HuH-7.5 (cell line): Measurements from ENCODE around the gene WBP2.
A peak's percentile ranks its signal among the peaks of the same experiment; 100 is the strongest.

Experiments used
- DNase-seq: peaks from one replicate; pipeline ENCODE4 v3.0.0; 2011; ENCODE audit warnings: low spot score

WBP2 gene

DNA sequence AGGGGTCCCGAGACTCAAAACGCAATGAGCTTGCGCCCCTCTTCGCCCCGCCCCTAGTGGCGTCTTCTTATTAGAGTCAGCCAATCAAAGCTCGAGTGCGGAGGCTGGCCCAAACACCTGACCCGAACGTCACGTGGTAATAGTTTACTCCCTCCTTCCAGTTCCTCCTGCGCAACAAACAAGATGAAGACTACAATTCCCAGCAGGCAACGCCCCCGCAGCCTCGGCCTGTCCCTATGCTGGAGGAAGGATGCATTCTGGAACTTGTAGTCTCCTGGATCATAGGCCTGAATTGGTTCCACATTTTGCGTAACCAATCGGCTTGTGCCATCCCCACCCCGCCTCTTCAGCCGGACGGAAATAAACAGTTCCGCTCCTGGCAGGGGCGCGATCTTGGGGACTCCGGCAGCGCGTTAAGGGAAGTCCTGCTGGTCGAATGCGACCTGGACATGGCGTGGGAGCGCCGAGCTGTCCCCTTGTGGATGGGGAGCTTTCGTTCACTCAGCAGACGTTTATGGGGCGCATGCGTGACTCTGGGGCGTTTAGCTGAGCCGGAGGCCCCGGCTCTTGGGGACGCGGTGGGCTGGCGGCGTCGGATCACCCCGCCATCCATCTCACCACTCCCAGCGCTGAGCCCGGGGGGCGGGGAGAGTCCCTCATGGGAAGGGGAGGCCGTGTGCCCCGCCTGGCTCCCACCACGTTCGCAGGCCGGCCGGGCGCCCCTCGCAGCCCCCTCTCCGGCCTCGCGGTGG lies at the start of gene WBP2:
Gene WBP2 (minus strand): TSS at position 26 of the 752 bp plus-strand sequence. CDS start 38 bp downstream, outside the sequence.
- DNase-seq = peak; percentile 98

DNA sequence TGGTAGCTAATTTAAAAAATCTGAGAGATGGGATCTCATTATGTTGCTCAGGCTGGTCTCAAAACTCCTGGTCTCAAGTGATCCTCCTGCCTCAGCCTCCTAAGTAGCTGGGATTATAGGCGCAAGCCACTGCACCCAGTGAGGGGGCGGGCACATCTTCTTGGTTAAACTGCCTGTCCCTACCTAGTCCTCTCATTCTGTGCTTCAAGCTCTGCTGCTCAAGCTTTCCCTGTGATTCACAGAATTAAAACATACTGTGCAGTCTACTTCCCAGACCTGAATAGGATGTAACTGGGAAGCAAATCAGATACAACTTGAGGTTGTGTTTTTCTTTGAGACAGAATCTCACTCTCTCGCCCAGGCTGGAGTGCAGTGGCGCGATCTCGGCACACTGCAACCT lies 47.3 kb upstream of the WBP2 start:
- DNase-seq = no peak

- no peak for DNase-seq
These were observed 46.6 kb upstream of the WBP2 start for GRCh38 chr17:75901727-75902126.

DNA sequence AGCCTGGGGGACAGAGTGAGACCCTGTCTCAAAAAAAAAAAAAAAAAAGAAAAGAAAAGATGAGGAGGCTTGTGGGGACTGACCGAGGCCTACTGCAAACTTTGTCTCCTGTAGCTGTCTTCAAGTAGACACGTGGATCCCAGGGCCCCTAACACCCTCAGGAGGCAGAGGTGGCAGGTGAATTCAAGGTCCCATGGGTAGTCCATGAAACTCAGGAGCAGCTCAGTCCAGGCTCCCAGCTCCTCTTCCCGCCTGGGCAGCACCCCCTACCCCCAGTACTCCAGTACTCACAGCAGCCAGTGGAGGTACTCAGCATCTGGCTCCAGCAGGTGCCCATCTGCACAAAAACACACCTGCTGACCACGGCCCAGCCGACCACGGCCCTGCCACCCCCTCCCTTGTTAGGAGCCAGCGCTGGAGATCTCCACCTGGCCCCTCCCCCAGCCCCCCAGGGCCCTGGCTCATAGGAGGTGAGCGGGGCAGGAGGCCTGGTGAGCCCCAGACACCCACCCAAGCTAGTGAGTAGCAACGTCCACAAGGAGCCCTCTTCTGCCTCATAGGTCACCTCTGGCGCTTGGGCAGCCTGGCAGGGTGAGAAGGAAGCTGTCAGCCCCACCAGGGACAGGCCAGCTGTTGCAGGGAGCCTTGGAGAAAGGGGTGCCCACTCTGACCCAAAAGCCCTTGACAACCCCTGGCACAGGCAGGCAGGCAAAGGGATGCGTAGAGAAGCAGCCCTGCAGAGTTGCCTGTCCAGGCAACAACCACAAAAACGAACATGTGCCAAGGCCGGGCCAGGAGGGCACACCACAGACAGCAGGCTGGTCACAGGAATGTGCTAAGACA lies 45.8 kb upstream of the WBP2 start:
- no peak for DNase-seq

DNA sequence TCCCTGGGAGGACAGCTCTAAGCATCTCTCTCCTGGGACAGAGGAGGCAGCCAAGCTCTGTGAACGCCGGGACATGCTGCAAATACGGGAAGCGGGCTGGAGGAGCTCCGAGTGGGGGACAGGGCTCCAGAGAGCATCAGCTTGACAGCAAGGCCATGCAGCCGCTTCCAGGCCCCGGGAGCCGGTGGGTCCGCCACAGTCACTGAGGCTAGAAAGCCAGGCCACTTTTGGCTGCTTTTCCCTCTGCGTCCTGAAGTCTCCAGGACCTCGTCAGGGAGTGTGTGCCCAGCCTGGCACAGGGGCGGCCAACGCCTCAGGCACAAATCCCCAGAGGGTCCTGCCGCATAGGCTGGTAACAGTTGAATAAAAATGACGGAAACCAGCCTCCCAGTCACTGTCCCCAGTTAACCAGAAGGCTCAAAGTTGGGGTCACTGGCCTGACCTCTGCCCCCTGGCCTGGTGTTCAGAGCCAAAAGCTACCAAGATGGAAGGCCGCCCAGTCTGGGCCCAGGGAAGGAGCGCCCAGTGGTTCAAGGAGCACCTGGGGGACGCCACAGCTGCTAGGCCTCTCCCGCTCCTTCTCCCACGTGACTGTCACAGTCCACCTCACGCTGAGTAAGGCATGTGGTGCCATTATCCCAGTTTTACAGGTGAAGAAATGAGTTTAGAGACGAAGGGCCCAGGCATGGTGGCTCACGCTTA lies 44.8 kb upstream of the WBP2 start:
- no peak for DNase-seq

DNA sequence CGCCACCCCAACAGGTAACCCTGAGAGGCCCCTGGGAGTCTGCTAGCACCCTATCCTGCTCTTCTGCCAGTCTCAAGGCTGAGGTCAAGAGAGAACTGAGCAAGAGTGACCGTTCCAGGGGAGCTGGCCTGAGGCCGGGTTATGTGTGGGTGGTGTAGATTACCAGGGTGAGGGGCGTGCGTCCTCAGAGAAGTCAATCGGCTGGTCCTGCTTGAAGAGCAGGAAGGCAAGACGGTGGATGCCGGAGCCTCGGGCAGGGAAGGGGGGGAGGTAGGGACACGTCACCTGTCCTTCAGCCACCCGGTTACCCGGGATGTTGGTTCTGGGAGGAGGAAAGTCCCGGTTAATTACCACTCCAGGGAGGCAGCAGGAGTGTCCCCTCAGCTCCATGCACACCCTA lies 44.2 kb upstream of the WBP2 start:
- no peak for DNase-seq

- DNase-seq = no peak
These were observed 43.7 kb upstream of the WBP2 start for GRCh38 chr17:75898791-75899190.

- DNase-seq = no peak
These were observed 42.9 kb upstream of the WBP2 start for GRCh38 chr17:75898065-75898464.

GRCh38 chr17:75897160-75898019 lies 42.3 kb upstream of the WBP2 start:
- no peak for DNase-seq

GRCh38 chr17:75896415-75897159 lies 41.5 kb upstream of the WBP2 start, which contains the start of gene TRIM65:
Gene TRIM65, minus strand, starts transcription at chr17:75896951. Its CDS starts 14 bp downstream, at chr17:75896937.
- DNase-seq = peak; percentile 75

GRCh38 chr17:75895370-75896155 lies 40.4 kb upstream of the WBP2 start:
- DNase-seq = no peak

DNA sequence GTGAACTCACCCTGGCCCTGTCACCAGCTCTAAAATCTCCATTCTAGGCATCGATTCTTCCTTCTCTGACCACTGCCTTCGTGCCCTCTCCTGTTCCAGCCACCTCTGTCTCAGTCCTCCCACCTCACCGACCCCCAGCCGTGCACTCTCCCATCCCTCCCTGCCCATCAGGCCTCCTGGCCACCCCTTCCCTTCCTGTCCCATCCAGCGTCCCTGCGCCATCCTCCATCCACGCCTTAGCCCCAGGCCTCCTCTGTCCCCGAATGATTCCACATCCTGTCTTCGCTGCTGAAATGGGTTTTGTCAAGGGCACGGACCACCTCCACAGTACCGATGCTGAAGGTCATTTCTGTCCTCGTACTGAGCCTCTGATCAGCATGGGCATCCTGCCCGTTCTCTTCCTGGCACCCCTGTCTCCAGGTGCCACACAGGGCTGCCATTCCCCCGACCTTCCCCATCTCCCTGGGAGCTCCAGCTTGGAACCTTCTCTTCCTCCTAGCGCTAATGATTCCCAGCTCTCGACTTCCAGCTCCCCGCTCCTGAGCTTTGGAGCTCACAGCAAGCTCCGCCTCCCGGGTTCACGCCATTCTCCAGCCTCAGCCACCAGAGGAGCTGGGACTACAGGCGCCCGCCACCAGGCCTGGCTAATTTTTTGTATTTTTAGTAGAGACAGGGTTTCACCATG lies 39.1 kb upstream of the WBP2 start:
- DNase-seq = no peak

DNA sequence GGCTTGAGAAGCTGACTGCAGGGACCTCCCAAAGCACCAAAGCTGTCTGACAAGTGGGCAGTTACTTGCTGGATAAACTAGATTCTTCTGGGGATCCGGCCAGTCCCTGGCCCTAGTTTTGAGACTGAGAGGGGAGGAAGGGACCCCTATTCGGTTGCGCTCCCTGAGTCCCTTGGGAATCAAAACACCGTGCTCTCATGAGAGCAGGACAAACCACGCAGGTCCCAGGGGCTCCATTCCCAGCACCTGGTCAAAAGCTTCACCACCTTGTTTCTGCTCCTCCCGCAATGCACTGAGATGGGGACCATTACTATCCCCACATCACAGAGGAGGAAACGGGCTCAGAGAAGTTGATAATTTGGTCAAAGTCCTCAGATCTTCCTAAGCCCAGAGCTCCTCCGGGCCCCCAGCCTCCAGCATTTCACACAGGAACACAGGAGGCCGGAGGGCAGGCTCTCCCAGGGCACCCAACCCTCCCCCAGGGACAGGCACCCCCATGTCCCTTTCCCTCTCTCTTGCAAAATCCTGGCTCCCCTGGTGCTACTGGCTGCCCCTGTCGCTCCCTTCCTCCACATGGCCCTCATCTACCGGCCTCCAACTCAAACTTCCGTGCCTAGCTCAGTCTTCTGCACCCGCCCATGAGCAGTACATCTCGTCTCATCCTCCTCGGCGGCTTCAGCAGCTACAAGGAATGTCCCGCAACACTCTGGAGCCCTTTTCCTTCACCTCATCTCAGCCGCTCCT lies 38.3 kb upstream of the WBP2 start:
- DNase-seq = no peak

DNA sequence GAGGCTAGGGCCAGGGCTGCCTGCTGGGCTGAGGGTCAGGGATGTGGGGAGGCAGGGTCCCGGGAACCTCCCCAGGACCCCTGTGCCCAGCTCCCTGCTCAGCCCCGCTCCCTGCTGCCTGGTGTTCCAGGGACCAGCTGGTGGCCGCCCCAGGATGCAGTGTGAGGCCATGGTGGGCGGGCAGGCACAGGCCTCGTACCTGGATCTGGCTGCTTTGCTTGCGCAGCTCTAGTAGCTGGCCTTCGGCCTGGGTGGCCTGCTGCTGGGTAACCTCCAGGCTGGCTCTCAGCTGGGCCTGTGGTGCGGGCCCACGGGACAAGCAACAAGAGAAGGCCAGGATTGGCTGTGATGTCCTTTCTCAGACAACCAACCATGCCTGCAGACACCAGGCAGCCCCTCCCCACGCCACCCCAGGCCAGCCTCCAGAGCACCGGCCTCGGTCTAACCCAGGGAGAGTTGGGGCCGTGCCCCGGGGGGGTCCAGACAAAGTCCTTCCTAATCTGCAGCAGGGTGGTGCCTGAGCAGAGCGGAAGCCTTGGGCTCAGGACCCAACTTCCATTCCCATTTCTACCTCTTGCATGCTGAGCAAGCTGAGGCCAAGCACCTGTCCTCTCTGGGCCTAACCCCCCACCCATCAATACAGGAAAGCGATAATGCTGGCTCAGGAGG lies 37.6 kb upstream of the WBP2 start:
- DNase-seq = no peak

DNA sequence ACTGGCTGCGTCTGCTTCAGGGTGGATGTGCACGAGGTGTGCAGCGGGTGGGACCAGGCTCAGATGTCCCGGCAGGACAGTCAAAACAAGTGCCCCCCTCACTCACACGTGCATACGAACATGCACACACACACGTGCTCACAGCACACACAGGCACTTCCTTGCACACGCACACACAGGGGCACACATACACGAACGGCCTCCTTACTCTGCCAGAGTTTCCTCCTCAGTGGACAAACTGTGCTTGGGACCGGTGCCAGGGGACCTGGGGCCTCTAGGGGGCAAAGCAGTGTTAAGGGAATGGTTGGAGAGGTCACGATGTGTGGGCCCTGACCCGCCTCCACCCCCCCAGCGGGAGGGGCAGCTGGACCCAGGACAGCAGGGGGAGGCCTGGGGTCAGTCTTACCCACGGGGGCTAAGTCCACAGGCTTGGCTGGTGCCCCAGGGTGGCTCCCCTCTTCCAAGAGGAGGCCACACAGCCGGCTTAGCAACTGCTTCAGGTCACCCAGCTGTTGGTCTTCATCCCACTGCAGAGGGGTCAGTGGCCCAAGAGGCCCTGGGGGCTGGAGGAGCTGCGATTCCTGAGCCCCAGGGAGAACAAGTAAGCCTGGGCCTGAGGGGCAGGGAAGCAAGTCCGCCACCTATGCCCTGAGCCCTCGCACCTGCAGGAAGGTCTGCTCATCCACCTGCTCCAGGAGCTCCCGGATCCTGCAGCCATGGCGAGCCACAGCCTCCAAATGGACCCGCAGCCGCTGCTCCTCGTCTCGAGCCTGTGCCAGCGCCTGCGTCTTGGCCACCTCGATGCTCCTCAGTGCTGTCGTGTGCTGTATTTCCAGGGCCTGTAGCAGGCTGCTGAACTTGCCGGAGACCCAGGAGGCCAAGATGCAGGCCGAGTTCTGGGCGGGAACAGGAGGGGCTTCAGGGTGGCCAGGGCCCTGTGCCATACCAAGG lies 36.7 kb upstream of the WBP2 start:
- DNase-seq = no peak

GRCh38 chr17:75891022-75891604 lies 36.0 kb upstream of the WBP2 start:
- no peak for DNase-seq

DNA sequence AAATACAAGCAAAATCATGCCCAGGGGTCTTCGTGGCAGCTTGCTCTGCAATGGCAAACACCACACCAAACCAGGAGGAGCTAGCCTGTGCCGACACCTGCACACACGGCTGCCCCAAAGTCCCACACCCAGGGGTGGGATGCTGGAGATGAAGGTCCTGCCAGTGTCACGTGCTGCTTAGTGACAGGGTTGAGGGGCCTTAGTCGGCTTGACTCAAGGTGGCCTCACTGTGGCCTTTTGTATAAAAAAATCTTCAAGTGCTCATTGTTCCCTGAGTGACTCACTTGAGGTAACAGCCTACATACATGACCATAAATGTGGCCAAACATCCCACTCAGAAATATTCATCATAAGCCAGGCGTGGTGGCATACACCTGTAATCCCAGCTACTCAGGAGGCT lies 34.3 kb upstream of the WBP2 start:
- no peak for DNase-seq
